ENCODE measurements around the gene SLC29A4.

SLC29A4 gene

DNA sequence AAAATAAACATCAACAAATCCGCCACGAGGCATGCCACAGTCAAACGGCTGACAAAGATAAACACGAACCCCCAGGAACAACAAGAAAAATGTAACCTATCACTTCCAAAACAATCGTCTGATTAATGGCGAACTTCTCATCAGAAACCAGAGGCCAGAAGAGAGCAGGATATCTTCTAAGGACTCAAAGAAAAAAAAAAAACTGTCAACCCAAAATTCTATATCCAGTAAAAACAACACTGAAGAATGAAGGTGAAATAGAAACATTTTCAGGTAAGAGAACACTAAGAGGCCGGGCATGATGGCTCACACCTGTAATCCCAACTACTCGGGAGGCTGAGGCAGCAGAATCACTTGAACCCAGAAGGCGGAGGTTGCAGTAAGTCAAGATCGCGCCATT is 54.3 kb downstream of the SLC29A4 start:
- H3K4me1 ChIP-seq (ENCODE audit: control insufficient read depth in 1 of 2, insufficient read depth in 2 of 2, low read length in 2 of 2): no peaks in the 10 kb centered on the region
- no peak overlapping the region for H3K27ac ChIP-seq (ENCODE audit: low read length)
- no peak overlapping the region for H3K4me3 ChIP-seq (ENCODE audit: low read depth in 1 of 2, low read length in 2 of 2)
- peaks cover 20 to 70% of the 10 kb centered on the region in 2 donors for H3K36me3 ChIP-seq (ENCODE audit: control insufficient read depth in 1 of 2, insufficient read depth in 2 of 2, low read length in 2 of 2)
- H3K9me3 ChIP-seq (ENCODE audit: control insufficient read depth in 1 of 2, low read length in 2 of 2): peaks cover 0 to 10% of the 10 kb centered on the region in 2 donors
- no peaks in the 10 kb centered on the region for H3K27me3 ChIP-seq (ENCODE audit: low read depth, low read length)

DNA sequence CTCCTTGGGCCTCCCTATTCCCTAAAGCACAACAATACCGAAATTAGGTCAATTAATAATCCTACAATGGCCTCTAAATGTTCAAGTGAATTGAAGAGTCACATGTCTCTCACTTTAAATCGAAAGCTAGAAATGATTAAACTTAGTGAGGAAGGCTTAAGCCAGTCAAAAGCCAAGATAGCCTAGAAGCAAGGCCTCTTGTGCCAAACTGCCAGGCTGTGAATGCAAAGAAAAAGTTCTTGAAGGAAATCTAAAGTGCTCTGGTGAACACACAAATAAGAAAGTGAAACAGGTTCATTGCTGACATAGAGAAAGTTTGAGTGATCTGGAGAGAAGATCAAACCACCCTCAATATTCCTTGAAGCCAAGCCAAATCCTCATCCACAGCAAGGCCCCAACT is 57.2 kb downstream of the SLC29A4 start:
- H3K4me1 ChIP-seq (ENCODE audit: control insufficient read depth in 1 of 2, insufficient read depth in 2 of 2, low read length in 2 of 2): no peaks in the 10 kb centered on the region
- H3K27ac ChIP-seq (ENCODE audit: low read length): no peak overlapping the region
- H3K9me3 ChIP-seq (ENCODE audit: control insufficient read depth in 1 of 2, low read length in 2 of 2): peaks cover 0 to 19% of the 10 kb centered on the region in 2 donors
- no peak overlapping the region for H3K4me3 ChIP-seq (ENCODE audit: low read depth in 1 of 2, low read length in 2 of 2)
- H3K36me3 ChIP-seq (ENCODE audit: control insufficient read depth in 1 of 2, insufficient read depth in 2 of 2, low read length in 2 of 2): peaks cover 40 to 79% of the 10 kb centered on the region in 2 donors
- H3K27me3 ChIP-seq (ENCODE audit: low read depth, low read length): no peaks in the 10 kb centered on the region

DNA sequence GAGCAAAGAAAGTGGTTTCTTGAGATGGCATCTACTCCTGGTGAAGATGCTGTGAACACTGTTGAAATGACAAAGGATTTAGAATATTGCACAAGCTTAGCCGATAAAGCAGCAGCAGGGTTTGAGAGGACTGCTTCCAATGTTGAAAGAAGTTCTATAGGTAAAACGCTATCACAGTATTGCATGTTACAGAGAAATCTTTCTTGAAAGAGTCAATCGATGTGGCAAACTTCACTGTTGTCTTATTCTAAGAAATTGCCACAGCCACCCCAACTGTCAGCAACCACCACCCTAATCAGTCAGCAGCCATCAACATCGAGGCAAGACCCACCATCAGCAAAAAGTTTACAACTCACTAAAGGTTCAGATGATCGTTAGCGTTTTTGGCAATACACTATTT is 59.9 kb downstream of the SLC29A4 start:
- H3K27ac ChIP-seq (ENCODE audit: low read length): no peak overlapping the region
- H3K4me3 ChIP-seq (ENCODE audit: low read depth in 1 of 2, low read length in 2 of 2): no peak overlapping the region
- no peaks in the 10 kb centered on the region for H3K27me3 ChIP-seq (ENCODE audit: low read depth, low read length)
- peaks cover 0 to 13% of the 10 kb centered on the region in 2 donors for H3K9me3 ChIP-seq (ENCODE audit: control insufficient read depth in 1 of 2, low read length in 2 of 2)
- H3K36me3 ChIP-seq (ENCODE audit: control insufficient read depth in 1 of 2, insufficient read depth in 2 of 2, low read length in 2 of 2): peaks cover 29 to 74% of the 10 kb centered on the region in 2 donors
- H3K4me1 ChIP-seq (ENCODE audit: control insufficient read depth in 1 of 2, insufficient read depth in 2 of 2, low read length in 2 of 2): no peaks in the 10 kb centered on the region

GRCh38 chr7:5343884-5344283 is 61.1 kb downstream of the SLC29A4 start:
- Histone ChIP-seq H3K4me1 (ENCODE audit: control insufficient read depth in 1 of 2, insufficient read depth in 2 of 2, low read length in 2 of 2) (peaks cover 0 to 9% of the 10 kb centered on the region in 2 donors), H3K36me3 (ENCODE audit: control insufficient read depth in 1 of 2, insufficient read depth in 2 of 2, low read length in 2 of 2) (peaks cover 29 to 64% of the 10 kb centered on the region in 2 donors), H3K4me3 (ENCODE audit: low read depth in 1 of 2, low read length in 2 of 2) (peak overlapping the region in 1 of 2 donors; percentile 2), H3K27ac (ENCODE audit: low read length) (no peak overlapping the region), H3K9me3 (ENCODE audit: control insufficient read depth in 1 of 2, low read length in 2 of 2) (peaks cover 0 to 13% of the 10 kb centered on the region in 2 donors), H3K27me3 (ENCODE audit: low read depth, low read length) (no peaks in the 10 kb centered on the region)

GRCh38 chr7:5344342-5344741 is 61.6 kb downstream of the SLC29A4 start:
- H3K27me3 ChIP-seq (ENCODE audit: low read depth, low read length): no peaks in the 10 kb centered on the region
- H3K4me1 ChIP-seq (ENCODE audit: control insufficient read depth in 1 of 2, insufficient read depth in 2 of 2, low read length in 2 of 2): peaks cover 0 to 13% of the 10 kb centered on the region in 2 donors

GRCh38 chr7:5345171-5345570 is 62.4 kb downstream of the SLC29A4 start:
- Histone ChIP-seq H3K4me3 (ENCODE audit: low read depth in 1 of 2, low read length in 2 of 2) (no peak overlapping the region), H3K9me3 (ENCODE audit: control insufficient read depth in 1 of 2, low read length in 2 of 2) (peaks cover 0 to 13% of the 10 kb centered on the region in 2 donors), H3K27ac (ENCODE audit: low read length) (no peak overlapping the region), H3K4me1 (ENCODE audit: control insufficient read depth in 1 of 2, insufficient read depth in 2 of 2, low read length in 2 of 2) (peaks cover 0 to 22% of the 10 kb centered on the region in 2 donors), H3K27me3 (ENCODE audit: low read depth, low read length) (no peaks in the 10 kb centered on the region), H3K36me3 (ENCODE audit: control insufficient read depth in 1 of 2, insufficient read depth in 2 of 2, low read length in 2 of 2) (peaks cover 24 to 53% of the 10 kb centered on the region in 2 donors)

More at GRCh38 chr7:5344342-5344741, 61.6 kb downstream of the SLC29A4 start:
- Histone ChIP-seq H3K27ac (ENCODE audit: low read length) (no peak overlapping the region), H3K4me3 (ENCODE audit: low read depth in 1 of 2, low read length in 2 of 2) (peak overlapping the region in 1 of 2 donors; percentile 2), H3K9me3 (ENCODE audit: control insufficient read depth in 1 of 2, low read length in 2 of 2) (peaks cover 0 to 13% of the 10 kb centered on the region in 2 donors), H3K36me3 (ENCODE audit: control insufficient read depth in 1 of 2, insufficient read depth in 2 of 2, low read length in 2 of 2) (peaks cover 29 to 62% of the 10 kb centered on the region in 2 donors)

DNA sequence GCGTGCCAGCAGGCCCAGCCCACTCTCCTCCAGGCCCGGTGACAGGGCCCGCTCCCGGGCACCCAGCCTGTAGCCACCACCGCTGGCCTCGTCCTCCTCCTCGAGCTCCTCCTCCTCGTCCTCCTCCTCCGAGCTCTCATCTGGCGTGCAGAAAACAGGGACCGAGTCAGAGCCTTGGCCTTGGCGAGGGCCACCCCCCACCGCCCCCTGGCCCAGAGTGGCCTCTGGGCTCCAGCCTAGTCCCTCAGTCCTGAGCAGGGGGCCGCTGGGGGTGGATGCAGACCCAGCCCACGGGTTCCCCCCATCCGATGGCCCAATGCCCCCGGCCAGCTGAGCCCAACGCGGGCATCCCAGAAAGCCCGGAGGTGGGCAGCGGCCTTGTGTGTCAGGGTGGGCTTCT is 62.9 kb downstream of the SLC29A4 start:
- no peak overlapping the region for H3K27ac ChIP-seq (ENCODE audit: low read length)
- H3K4me1 ChIP-seq (ENCODE audit: control insufficient read depth in 1 of 2, insufficient read depth in 2 of 2, low read length in 2 of 2): peaks cover 0 to 24% of the 10 kb centered on the region in 2 donors
- H3K9me3 ChIP-seq (ENCODE audit: control insufficient read depth in 1 of 2, low read length in 2 of 2): peaks cover 0 to 13% of the 10 kb centered on the region in 2 donors
- no peak overlapping the region for H3K4me3 ChIP-seq (ENCODE audit: low read depth in 1 of 2, low read length in 2 of 2)
- H3K36me3 ChIP-seq (ENCODE audit: control insufficient read depth in 1 of 2, insufficient read depth in 2 of 2, low read length in 2 of 2): peaks cover 24 to 55% of the 10 kb centered on the region in 2 donors
- H3K27me3 ChIP-seq (ENCODE audit: low read depth, low read length): no peaks in the 10 kb centered on the region

DNA sequence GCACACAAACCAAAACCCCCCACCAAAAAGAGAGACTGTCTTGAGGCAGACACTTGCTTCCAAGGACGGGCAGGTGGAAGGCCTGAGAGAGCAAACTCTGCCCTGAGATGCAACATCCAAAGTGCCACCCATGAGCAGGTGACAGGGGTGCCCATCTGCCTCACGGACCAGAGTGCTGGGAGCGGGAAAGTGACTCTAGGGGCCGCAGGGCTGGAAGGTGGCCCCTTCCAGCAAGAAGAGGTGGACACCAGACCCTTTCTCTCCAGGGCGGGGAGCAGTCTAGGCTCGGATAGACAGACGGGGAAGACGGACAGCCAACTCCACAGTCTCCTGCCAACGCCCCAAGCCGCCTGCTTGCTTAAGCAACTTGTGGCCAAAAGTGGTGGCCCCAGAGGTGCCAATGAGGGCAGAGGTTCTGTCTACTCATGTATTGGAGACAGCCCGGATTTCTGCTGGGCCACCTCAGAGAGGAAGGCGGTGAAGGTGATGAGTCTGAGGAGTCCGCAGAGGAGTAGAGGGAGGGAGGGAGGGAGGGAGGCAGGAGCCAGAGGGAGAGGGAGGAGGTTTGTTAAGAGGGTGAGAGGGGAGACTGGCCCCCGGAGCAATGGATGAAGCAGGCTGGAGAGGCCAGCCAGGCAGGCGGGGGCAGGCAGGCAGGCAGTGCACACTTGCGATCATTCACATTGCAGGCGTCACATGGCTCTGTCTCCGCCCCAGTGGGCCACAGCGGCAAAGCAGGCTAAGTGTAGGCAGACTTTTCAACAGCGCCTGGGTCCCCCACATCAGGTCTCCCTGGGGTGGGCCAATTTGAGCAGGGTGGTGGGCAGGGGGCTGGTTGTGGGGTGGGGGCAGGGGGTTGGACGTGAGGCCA is 65.6 kb downstream of the SLC29A4 start:
- Histone ChIP-seq H3K36me3 (ENCODE audit: control insufficient read depth in 1 of 2, insufficient read depth in 2 of 2, low read length in 2 of 2) (peaks cover 29 to 56% of the 10 kb centered on the region in 2 donors), H3K9me3 (ENCODE audit: control insufficient read depth in 1 of 2, low read length in 2 of 2) (peaks cover 0 to 9% of the 10 kb centered on the region in 2 donors), H3K27me3 (ENCODE audit: low read depth, low read length) (no peaks in the 10 kb centered on the region), H3K27ac (ENCODE audit: low read length) (no peak overlapping the region), H3K4me3 (ENCODE audit: low read depth in 1 of 2, low read length in 2 of 2) (no peak overlapping the region), H3K4me1 (ENCODE audit: control insufficient read depth in 1 of 2, insufficient read depth in 2 of 2, low read length in 2 of 2) (peaks cover 0 to 34% of the 10 kb centered on the region in 2 donors)

GRCh38 chr7:5349005-5349380 is 66.2 kb downstream of the SLC29A4 start:
- H3K36me3 ChIP-seq (ENCODE audit: control insufficient read depth in 1 of 2, insufficient read depth in 2 of 2, low read length in 2 of 2): peaks cover 22 to 55% of the 10 kb centered on the region in 2 donors
- H3K27ac ChIP-seq (ENCODE audit: low read length): no peak overlapping the region
- H3K9me3 ChIP-seq (ENCODE audit: control insufficient read depth in 1 of 2, low read length in 2 of 2): peaks cover 0 to 4% of the 10 kb centered on the region in 2 donors
- H3K4me3 ChIP-seq (ENCODE audit: low read depth in 1 of 2, low read length in 2 of 2): no peak overlapping the region
- H3K27me3 ChIP-seq (ENCODE audit: low read depth, low read length): no peaks in the 10 kb centered on the region
- peaks cover 0 to 38% of the 10 kb centered on the region in 2 donors for H3K4me1 ChIP-seq (ENCODE audit: control insufficient read depth in 1 of 2, insufficient read depth in 2 of 2, low read length in 2 of 2)

DNA sequence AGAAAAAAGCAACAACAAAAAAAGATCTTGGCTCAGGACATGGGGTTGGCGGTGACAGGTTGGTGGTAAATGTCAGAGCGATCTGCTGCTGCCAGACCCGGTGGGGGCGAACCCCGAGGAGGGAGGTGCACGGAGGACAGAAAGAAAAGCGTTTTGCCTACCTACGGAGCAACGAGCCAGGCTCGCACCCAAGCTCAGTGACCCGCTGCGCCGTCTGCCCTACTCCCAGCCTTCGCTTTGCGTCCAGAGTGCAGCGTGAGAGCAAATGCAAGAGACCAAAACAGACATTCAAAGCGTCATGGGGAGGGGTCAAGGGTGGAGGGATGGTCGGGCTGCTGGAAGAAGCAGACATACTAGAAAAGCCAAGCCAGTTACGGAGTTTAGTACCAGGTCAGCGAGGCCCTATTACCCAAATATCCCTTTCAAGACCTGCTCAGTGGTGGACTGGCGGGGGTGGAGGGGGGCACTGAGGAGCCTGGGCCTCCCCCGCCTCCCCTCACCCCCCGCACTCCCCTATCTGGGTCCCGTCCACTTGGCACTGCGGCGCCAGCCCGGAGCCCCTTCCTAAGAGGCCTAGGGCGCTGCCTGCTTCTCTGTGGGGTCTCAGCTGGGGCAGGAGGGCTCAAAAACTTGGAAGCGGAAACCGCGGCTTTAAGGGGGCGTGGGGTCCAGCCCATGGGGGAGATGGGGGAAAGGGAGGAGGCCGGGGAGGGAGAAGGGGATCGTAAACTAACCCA is 66.9 kb downstream of the SLC29A4 start:
- peaks cover 18 to 48% of the 10 kb centered on the region in 2 donors for H3K36me3 ChIP-seq (ENCODE audit: control insufficient read depth in 1 of 2, insufficient read depth in 2 of 2, low read length in 2 of 2)
- no peak overlapping the region for H3K4me3 ChIP-seq (ENCODE audit: low read depth in 1 of 2, low read length in 2 of 2)
- no peaks in the 10 kb centered on the region for H3K9me3 ChIP-seq (ENCODE audit: control insufficient read depth in 1 of 2, low read length in 2 of 2)
- H3K27me3 ChIP-seq (ENCODE audit: low read depth, low read length): no peaks in the 10 kb centered on the region
- H3K4me1 ChIP-seq (ENCODE audit: control insufficient read depth in 1 of 2, insufficient read depth in 2 of 2, low read length in 2 of 2): peaks cover 0 to 43% of the 10 kb centered on the region in 2 donors
- no peak overlapping the region for H3K27ac ChIP-seq (ENCODE audit: low read length)

DNA sequence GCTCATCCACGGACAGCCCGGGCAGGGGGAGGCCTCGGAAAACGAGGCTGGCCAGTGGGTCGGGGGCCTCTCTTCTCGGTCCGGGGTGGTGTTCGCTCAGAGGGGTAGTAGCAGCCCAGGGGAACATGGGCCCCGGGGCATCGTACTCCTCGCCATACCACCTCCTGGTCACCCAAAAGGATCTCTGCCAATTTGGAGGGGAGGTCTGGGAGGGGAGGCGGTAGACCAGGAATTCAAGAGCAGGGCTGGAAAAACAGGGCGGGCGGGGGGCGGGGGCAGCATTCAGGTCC is 67.4 kb downstream of the SLC29A4 start:
- peaks cover 0 to 48% of the 10 kb centered on the region in 2 donors for H3K4me1 ChIP-seq (ENCODE audit: control insufficient read depth in 1 of 2, insufficient read depth in 2 of 2, low read length in 2 of 2)
- H3K4me3 ChIP-seq (ENCODE audit: low read depth in 1 of 2, low read length in 2 of 2): no peak overlapping the region
- H3K27ac ChIP-seq (ENCODE audit: low read length): no peak overlapping the region
- H3K27me3 ChIP-seq (ENCODE audit: low read depth, low read length): no peaks in the 10 kb centered on the region
- no peaks in the 10 kb centered on the region for H3K9me3 ChIP-seq (ENCODE audit: control insufficient read depth in 1 of 2, low read length in 2 of 2)
- H3K36me3 ChIP-seq (ENCODE audit: control insufficient read depth in 1 of 2, insufficient read depth in 2 of 2, low read length in 2 of 2): peaks cover 12 to 43% of the 10 kb centered on the region in 2 donors
